Heart left ventricle (tissue), 16 donors: ENCODE results near the gene DDRGK1. TPM values are rescaled to one million over a fixed set of nuclear protein-coding genes. Genes with fewer than 3 reads are reported as not detected.
A peak's percentile ranks its signal among the peaks of the same experiment; 100 is the strongest.

ENCODE experiments used
- ATAC-seq, 4 donors: fragments of 200-7000 bp; cut with Tn5 transposase; one replicate each; pipeline ENCODE4 v1.9.1; 2020 to 2022; ENCODE audit warnings: moderate library complexity in 4 of 4, mild to moderate bottlenecking in 3 of 4, moderate number of reproducible peaks in 1 of 4
- DNase-seq, 5 donors: peaks; one replicate each; pipeline ENCODE4 v3.0.0-alpha.2; 2020
- H3K27ac ChIP-seq, 12 donors: fragments of 200-600 bp; sonication (generic) in 4 of 12; one replicate each; pipeline versions ENCODE4 v1.5.0 to v1.8.0; 2016 to 2022; ENCODE audit warnings: mild to moderate bottlenecking in 2 of 12
- H3K27me3 ChIP-seq, 9 donors: fragments of 200-600 bp; sonication (generic) in 2 of 9; one replicate each; pipeline versions ENCODE4 v1.5.1 to v1.8.0; 2016 to 2022; ENCODE audit warnings: mild to moderate bottlenecking in 3 of 9
- H3K36me3 ChIP-seq, 9 donors: fragments of 200-600 bp; sonication (generic) in 2 of 9; one replicate each; pipeline versions ENCODE4 v1.5.0 to v1.8.0; 2018 to 2022; ENCODE audit warnings: mild to moderate bottlenecking in 2 of 9
- H3K4me1 ChIP-seq, 12 donors: fragments of 200-600 bp; sonication (generic) in 4 of 12; one replicate each; pipeline versions ENCODE4 v1.5.0 to v1.8.0; 2016 to 2022; ENCODE audit warnings: mild to moderate bottlenecking in 3 of 12
- H3K4me3 ChIP-seq, 12 donors: fragments of 200-600 bp; sonication (generic) in 4 of 12; one replicate each; pipeline versions ENCODE4 v1.5.0 to v1.8.0; 2017 to 2022; ENCODE audit warnings: mild to moderate bottlenecking in 9 of 12, moderate library complexity in 4 of 12
- H3K9me3 ChIP-seq, 12 donors: fragments of 200-600 bp; sonication (generic) in 4 of 12; one replicate each; pipeline versions ENCODE4 v1.5.0 to v1.8.0; 2016 to 2022; ENCODE audit warnings: mild to moderate bottlenecking in 1 of 12
- CTCF ChIP-seq, 12 donors: fragments of 200-600 bp; sonication (generic) in 4 of 12; IDR thresholded peaks; one replicate each; pipeline versions ENCODE4 v1.5.0 to v1.8.0; 2018 to 2022; ENCODE audit warnings: antibody characterized with exemption in 12 of 12, mild to moderate bottlenecking in 5 of 12
- POLR2A ChIP-seq, 2 donors: fragments of 450-650 bp; IDR thresholded peaks; one replicate each; pipeline ENCODE4 v1.6.1; 2017; ENCODE audit warnings: antibody characterized with exemption in 2 of 2, mild to moderate bottlenecking in 2 of 2, moderate library complexity in 2 of 2
- WGBS, 4 donors: extraction: QIAGEN DNeasy Blood & Tissue Kit in 2 of 4; methylation state at CpG; one replicate each; pipeline versions ENCODE4 v1.1.5 to v1.1.7; 2013 to 2018; 5-methylcytosine and 5-hydroxymethylcytosine counted together
- intact Hi-C, 10 donors: fragments of 100-400 bp; cut with DNase I; formaldehyde crosslinking; loops; one replicate each; pipeline versions ENCODE4 v1.11.1 to v1.14.2; 2022
- polyA plus RNA-seq, 2 donors: library from polyadenylated mRNA; stranded (reverse); fragments of 200-250 nt; gene quantifications; one replicate each; pipeline ENCODE4 v1.2.3, GENCODE V29; 2013
- total RNA-seq, 9 donors: library from RNA; depleted of rRNA in 2 of 9; stranded (reverse); fragments of >200 nt in 2 of 9; fragmentation: NEBNext Ultra II Directional in 3 of 9; extraction: Animal tissue kit (Norgen Biotek cat#: 25700) in 3 of 9; gene quantifications; one replicate each; pipeline versions ENCODE4 v1.1.0 to v1.2.4, GENCODE V29; 2016 to 2023
- donor health status: ischemic (EF 13 %, LVEDD 7.1; RV severe dilation, severe dysfunction).
- donor health status: healthy with polysubstance abuse.
- donor health status: DM: no; HTN: yes; CAD: no.
- donor health status: DM: no; HTN: no; CAD: no.
- donor health status: ischemic (EF 25% LVEDD 6.9; RV normal size, moderate dysfunction).
- donor health status: ischemic (EF 25% LVEDD 5.7; RV mildly dilated, moderate dysfunction).
- donor health status: healthy.
- donor health status: DM: yes; HTN: yes; CAD: no.
- donor health status: ischemic (EF 35%, LVEDD 5.7; RV mildly dilated, moderate dysfunction).
- donor health status: nonischemic (EF 11% LVEDD 7.7; RV severe dilation, severe dysfunction).
- donor health status: DM: yes; HTN: yes; CAD: no.
- donor health status: PGD.
- donor health status: ischemic (EF 29% LVEDD 5.4; RV normal size, mild dysfunction).
- donor health status: nonischemic (EF 23%, LVEDD 6.1; RV moderate dilation, normal function).

DDRGK1 gene
- total and polyA plus RNA-seq, 11 donors: 25.1 to 78.3 (median 35.5) TPM

GRCh38 chr20:3237011-3237957 is 32.8 kb upstream of the DDRGK1 start:
- H3K4me1 ChIP-seq: peaks cover 0 to 29% (median 17%) of the 10 kb centered on the region in 12 donors
- no peak for ATAC-seq
- peaks cover 5 to 54% (median 38%) of the 10 kb centered on the region in 9 donors for H3K27me3 ChIP-seq
- intact Hi-C loops: no loop called here
- no peaks in the 10 kb centered on the region for H3K36me3 ChIP-seq
- no peaks in the 10 kb centered on the region for H3K9me3 ChIP-seq
- 56 to 69% (median 59%) methylated on average over 22 to 25 of the region's 25 CpGs for WGBS, 4 donors
- peak overlapping the region in 7 of 12 donors; percentile 50 to 86 (median 71) for H3K4me3 ChIP-seq
- TF ChIP-seq POLR2A (IDR thresholded peaks at IDR 0.05) (no peak), CTCF (IDR thresholded peaks at IDR 0.05) (no peak)
- DNase-seq: no peak
- no peak overlapping the region for H3K27ac ChIP-seq

GRCh38 chr20:3235666-3236324 is 31.3 kb upstream of the DDRGK1 start:
- H3K27me3 ChIP-seq: peaks cover 5 to 54% (median 38%) of the 10 kb centered on the region in 9 donors
- no peak for TF ChIP-seq CTCF (IDR thresholded peaks at IDR 0.05)
- TF ChIP-seq POLR2A (IDR thresholded peaks at IDR 0.05): no peak
- WGBS, 4 donors: 83 to 95% (median 90%) methylated on average over 2 to 4 of the region's 4 CpGs
- H3K4me3 ChIP-seq: no peak overlapping the region
- ATAC-seq (no peak), DNase-seq (no peak)
- no peak overlapping the region for H3K27ac ChIP-seq
- peaks cover 0 to 29% (median 17%) of the 10 kb centered on the region in 12 donors for H3K4me1 ChIP-seq
- intact Hi-C loops: no loop called here
- no peaks in the 10 kb centered on the region for H3K9me3 ChIP-seq
- no peaks in the 10 kb centered on the region for H3K36me3 ChIP-seq

DNA sequence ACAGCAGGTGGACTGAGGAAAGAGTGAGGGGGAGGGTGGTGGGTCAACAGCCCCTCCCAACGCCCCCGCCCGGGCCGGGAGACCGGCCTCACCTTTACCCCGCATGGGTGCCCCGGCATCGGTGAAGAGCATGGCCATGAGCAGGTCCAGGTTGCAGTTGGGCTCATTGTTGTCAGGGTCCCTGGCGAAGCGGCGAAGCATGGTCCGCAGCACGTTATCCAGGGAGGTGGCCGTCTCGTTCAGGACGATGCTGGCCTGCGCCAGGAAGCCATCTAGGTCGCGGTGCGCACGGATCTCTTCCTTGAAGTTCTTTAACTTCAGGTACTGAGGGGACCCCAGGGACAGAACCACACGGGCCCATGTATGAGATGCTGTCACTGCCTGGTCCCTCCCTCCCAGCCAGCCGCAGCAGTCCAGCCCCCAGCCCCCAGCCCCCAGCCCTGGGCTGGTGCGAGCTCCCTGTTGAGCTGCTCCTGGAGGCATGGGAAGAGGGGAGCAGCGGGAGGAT is 29.6 kb upstream of the DDRGK1 start:
- Histone ChIP-seq H3K27me3 (peaks cover 0 to 38% (median 24%) of the 10 kb centered on the region in 9 donors), H3K36me3 (no peaks in the 10 kb centered on the region), H3K4me3 (no peak overlapping the region), H3K4me1 (peaks cover 0 to 17% (median 10%) of the 10 kb centered on the region in 12 donors), H3K9me3 (no peaks in the 10 kb centered on the region), H3K27ac (no peak overlapping the region)
- TF ChIP-seq POLR2A (IDR thresholded peaks at IDR 0.05) (no peak), CTCF (IDR thresholded peaks at IDR 0.05) (no peak)
- 89 to 94% (median 92%) methylated on average over 6 to 25 of the region's 25 CpGs for WGBS, 4 donors
- ATAC-seq (no peak), DNase-seq (no peak)
- intact Hi-C loops: no loop called here
